AG08396 (cell line): ENCODE measurements around the gene SAYSD1.

Experiments used
- DNase-seq: peaks from one replicate; pipeline ENCODE4 v3.0.0; 2012; ENCODE audit warnings: low spot score, mixed read lengths

The SAYSD1 gene

GRCh38 chr6:39058471-39059147 lies 56.4 kb downstream of the SAYSD1 start:
- no peak for DNase-seq

DNA sequence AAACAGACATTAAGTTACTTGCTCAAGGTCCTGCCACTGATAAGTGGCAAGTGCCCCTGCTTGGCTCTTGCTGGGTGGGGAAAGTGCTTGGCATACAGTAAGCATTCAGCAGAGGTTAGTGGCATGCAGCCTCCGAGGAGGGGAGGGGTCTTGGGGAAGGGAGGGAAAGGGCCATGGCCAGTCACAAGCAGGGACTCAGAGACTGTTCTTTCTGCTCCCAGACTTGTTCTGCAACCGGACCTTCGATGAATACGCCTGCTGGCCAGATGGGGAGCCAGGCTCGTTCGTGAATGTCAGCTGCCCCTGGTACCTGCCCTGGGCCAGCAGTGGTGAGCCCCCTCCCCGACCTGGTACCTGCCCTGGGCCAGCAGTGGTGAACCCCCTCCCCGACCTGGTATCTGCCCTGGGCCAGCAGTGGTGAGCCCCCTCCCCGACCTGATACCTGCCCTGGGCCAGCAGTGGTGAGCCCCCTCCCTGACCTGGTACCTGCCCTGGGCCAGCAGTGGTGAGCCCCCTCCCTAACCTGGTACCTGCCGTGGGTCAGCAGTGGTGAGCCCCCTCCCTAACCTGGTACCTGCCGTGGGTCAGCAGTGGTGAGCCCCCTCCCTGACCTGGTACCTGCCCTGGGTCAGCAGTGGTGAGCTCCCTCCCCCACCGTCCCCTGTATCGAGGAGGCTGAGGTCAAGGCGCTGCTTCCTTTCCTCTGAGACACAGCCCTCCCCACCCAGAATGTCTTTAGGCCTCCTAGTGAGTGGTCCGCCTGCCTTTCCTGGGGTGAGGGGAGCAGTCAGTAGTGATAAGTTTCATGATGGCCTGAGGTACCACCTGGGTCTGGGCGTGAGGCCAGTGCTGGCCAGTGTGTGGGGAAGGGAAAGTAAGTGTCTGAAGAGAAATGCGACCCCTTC lies 57.5 kb downstream of the SAYSD1 start:
- no peak for DNase-seq

- DNase-seq = no peak
These were observed 58.3 kb downstream of the SAYSD1 start for GRCh38 chr6:39056681-39057080.

GRCh38 chr6:39056191-39056590 lies 58.8 kb downstream of the SAYSD1 start:
- DNase-seq = no peak

GRCh38 chr6:39055661-39056060 lies 59.3 kb downstream of the SAYSD1 start:
- no peak for DNase-seq

DNA sequence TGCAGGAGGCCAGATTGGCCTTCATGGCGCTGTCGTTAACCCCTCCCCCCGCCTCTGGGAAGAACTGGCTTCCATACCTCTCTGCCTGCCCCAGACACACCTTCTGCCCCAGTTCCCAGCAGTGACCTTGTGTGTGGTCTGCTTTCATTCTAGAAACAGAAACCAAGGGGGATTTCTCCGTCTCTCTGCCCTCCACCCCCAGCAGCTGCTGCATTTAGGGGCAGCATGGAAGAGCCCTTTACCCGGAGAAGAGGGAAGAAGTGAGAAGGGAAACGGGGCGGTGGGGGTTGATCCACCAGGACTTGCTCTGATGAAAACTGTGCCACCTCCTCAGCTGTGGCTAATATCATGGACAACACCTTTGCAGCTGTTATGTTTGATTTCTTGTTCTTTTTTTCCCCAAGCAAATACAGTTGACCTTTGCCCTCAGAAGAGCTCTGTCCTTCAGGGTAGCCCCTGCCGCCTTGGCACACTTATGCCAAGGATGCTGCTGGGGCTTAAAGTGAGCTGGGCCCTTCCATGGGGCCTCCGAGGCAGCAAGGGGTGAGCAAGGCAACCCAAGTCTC lies 60.3 kb downstream of the SAYSD1 start:
- no peak for DNase-seq
